ENCODE data around the gene MED15. TPM values are rescaled to one million over a fixed set of nuclear protein-coding genes. Genes with fewer than 3 reads are reported as not detected.

MED15 gene
- total and polyA plus RNA-seq, 10 donors = 32.2 to 162 (median 89.7) TPM

DNA sequence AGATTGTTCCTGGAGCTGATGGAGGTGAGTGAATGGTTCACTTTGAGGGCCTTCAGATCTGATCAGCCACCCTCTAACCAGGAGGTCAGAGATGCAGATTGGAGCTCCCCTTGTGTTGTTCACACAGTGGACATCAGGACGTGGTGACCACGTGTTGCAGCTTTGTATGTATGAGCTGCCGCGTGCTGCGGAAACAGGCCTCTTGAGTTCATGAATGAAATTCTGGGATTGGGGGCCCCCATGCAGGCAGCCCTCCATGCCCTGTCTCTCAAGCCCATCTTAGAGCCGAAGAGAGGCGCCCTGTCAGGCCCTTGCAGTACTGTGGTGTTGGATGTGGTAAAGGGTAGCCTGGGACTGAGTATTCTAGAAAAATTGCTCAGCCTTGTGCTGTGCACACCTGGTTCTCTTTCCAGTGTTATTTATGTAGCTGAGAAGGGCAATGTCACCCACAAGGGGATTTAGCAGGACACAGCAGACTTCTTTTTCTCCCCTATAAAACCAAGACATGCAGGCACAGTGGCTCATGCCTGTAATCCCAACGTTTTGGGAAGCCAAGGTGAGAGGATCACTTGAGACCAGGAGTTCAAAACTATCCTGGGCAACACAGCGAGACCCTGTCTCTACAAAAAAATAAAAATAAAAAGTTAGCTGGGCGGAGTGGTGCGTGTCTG lies 64.9 kb downstream of the MED15 start:
- 90 to 97% (median 95%) methylated on average over 5 to 11 of the region's 11 CpGs for WGBS, 5 donors
- peaks cover 2 to 100% (median 82%) of the 10 kb centered on the region in 6 donors for H3K36me3 ChIP-seq
- intact Hi-C loops (cut with DNase I; ENCODE audit: low total_unique reads) = no loop called here
- no peak overlapping the region for H3K4me3 ChIP-seq
- no peaks in the 10 kb centered on the region for H3K9me3 ChIP-seq
- H3K27me3 ChIP-seq (replicated peaks in 1 of 7) = no peaks in the 10 kb centered on the region
- TF ChIP-seq, protein P1, sequence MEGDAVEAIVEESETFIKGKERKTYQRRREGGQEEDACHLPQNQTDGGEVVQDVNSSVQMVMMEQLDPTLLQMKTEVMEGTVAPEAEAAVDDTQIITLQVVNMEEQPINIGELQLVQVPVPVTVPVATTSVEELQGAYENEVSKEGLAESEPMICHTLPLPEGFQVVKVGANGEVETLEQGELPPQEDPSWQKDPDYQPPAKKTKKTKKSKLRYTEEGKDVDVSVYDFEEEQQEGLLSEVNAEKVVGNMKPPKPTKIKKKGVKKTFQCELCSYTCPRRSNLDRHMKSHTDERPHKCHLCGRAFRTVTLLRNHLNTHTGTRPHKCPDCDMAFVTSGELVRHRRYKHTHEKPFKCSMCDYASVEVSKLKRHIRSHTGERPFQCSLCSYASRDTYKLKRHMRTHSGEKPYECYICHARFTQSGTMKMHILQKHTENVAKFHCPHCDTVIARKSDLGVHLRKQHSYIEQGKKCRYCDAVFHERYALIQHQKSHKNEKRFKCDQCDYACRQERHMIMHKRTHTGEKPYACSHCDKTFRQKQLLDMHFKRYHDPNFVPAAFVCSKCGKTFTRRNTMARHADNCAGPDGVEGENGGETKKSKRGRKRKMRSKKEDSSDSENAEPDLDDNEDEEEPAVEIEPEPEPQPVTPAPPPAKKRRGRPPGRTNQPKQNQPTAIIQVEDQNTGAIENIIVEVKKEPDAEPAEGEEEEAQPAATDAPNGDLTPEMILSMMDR (IDR thresholded peaks at IDR 0.05 in 8 of 11, conservative IDR thresholded peaks at IDR 0.05 in 3 of 11) = no peak
- TF ChIP-seq POLR2A (IDR thresholded peaks at IDR 0.05) (no peak), POLR2AphosphoS5 (IDR thresholded peaks at IDR 0.05) (no peak)
- H3K27ac ChIP-seq = no peak overlapping the region
- H3K4me1 ChIP-seq = peaks cover 34 to 69% (median 51%) of the 10 kb centered on the region in 6 donors
- DNase-seq = peak; percentile 24

DNA sequence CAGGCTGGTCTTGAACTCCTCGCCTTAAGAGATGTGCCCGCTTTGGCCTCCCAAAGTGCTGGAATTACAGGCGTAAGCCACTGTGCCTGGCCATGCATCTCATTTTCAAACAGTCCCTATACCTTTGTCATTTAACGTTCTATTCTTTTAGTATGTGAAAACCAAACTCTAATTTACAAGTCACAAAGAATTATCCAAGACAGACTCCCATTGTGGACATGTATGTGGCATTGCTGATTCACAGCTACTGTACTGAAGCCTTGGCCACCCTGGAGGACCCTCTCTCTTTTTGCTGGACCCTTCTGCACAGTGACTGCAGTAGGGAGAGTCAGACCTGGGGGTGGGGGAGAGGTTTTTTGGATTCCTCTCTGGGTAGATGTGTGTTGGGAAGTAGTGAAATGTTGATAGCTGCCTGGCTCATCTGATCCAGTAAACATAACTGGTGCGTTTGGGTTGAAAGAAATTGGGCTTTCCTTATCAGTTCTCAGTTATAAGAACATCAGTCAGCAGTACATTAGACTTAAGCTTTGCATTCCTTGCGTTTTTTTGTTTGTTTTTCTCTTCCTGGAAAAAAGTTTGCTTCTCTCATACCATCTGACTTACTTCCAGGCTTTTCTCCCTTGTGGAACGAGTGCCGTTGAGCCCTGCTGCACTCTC lies 65.9 kb downstream of the MED15 start:
- 90 to 96% (median 94%) methylated on average over 8 of the region's 8 CpGs for WGBS, 5 donors
- Histone ChIP-seq H3K9me3 (no peaks in the 10 kb centered on the region), H3K4me3 (no peak overlapping the region), H3K27ac (no peak overlapping the region), H3K36me3 (peaks cover 2 to 100% (median 82%) of the 10 kb centered on the region in 6 donors), H3K27me3 (replicated peaks in 1 of 7) (no peaks in the 10 kb centered on the region), H3K4me1 (peaks cover 23 to 64% (median 41%) of the 10 kb centered on the region in 6 donors)
- DNase-seq = peak; percentile 19
- intact Hi-C loops (cut with DNase I; ENCODE audit: low total_unique reads) = no loop called here
- TF ChIP-seq, protein P1 (IDR thresholded peaks at IDR 0.05 in 8 of 11, conservative IDR thresholded peaks at IDR 0.05 in 3 of 11) = no peak

DNA sequence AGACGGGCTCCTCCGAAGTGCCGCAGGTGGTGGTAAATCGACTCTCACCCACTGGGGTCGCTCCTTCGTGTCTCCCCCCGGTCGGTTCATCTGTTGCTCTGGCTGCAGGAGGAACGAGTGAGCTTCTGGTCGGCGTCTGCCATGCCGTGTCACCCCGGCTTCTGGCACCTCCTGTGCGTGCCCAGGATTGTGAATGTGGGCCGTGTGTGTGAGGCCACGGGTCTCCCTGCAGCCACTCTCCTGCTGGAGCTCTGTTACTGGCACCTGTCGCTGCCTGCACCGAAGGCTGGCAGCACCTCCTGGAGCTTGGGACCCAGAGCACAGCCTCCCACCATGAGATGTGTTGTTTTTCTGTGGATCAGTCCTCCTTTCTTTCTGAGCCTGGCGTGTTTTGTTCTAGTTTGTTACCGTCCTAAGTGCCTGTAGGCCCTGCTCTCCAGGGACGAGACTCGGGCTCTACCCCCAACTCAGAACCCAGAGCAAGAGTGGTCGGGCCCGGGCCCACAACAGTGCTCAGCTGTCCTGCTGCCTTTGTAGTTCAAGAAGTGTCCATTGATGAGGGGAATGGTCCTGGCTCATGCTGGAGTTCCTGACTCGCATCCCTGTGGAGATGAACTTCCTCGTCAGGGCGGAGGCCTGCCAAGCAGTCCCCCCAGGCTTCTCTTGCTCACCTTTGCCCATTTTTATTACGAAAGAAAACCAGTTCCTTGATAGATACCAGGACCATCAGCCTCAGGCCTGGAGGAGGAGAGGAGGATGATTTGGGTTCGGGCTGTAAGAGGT lies 66.6 kb downstream of the MED15 start:
- Histone ChIP-seq H3K27me3 (replicated peaks in 1 of 7) (no peaks in the 10 kb centered on the region), H3K27ac (no peak overlapping the region), H3K4me3 (no peak overlapping the region), H3K9me3 (no peaks in the 10 kb centered on the region), H3K4me1 (peaks cover 16 to 57% (median 34%) of the 10 kb centered on the region in 6 donors), H3K36me3 (peaks cover 7 to 100% (median 82%) of the 10 kb centered on the region in 6 donors)
- TF ChIP-seq POLR2AphosphoS5 (IDR thresholded peaks at IDR 0.05) (peak in 1 of 3 donors; percentile 51), POLR2A (IDR thresholded peaks at IDR 0.05) (no peak)
- TF ChIP-seq, protein P1 (IDR thresholded peaks at IDR 0.05 in 8 of 11, conservative IDR thresholded peaks at IDR 0.05 in 3 of 11) = no peak
- peak; percentile 51 for DNase-seq
- WGBS, 5 donors = 91 to 98% (median 96%) methylated on average over 29 of the region's 29 CpGs
- intact Hi-C loops (cut with DNase I; ENCODE audit: low total_unique reads) = no loop called here
